ENCODE measurements around the gene RBMS1.

DNA sequence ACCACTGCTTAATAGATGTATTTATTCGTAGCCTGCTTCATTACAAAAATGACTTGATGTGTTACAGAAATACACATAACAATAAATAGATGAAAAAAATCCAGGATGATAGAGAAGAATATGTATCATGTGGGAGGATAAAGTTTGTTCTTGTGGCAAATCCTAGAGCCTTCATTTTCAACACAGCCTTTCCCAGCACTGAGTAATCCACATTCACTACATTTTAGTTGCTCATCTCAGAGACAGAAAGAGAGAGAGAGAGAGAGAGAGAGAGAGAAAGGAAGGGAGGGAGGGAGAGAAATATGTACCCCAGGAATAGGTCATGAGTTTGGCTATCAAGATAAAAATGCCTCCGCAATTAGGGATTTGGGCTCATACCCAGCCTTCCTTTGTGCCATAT lies 144.3 kb downstream of the RBMS1 start:
- TF ChIP-seq PAX5 (IDR thresholded peaks at IDR 0.05; ENCODE audit: insufficient read depth, low read length, severe bottlenecking) (no peak), TAF1 (IDR thresholded peaks at IDR 0.05; ENCODE audit: low read depth, low read length) (no peak)

All from GM12891 (cell line).